Retinal pigment epithelial cell (primary cell): ENCODE results near the gene SPEM2.

Source experiments
- DNase-seq: peaks from one replicate; pipeline ENCODE4 v3.0.0-alpha.2; 2010; ENCODE audit warnings: low read depth
- H3K4me3 ChIP-seq: 2 replicates; pipeline ENCODE4 v1.5.1; 2011; ENCODE audit warnings: mild to moderate bottlenecking, low read length, control low read depth, moderate library complexity
- CTCF ChIP-seq: conservative IDR thresholded peaks from 2 replicates; pipeline ENCODE4 v1.5.1; 2011; ENCODE audit warnings: low read depth, low read length, control low read depth, inconsistent platforms

Gene SPEM2

GRCh38 chr17:7425316-7425715, at the start of gene SPEM2:
Gene SPEM2 (plus strand): TSS chr17:7425616. CDS start chr17:7425689, 73 bp downstream.
- no peak within 1 kb of the TSS for H3K4me3 ChIP-seq
- TF ChIP-seq CTCF = no peak
- no peak for DNase-seq

GRCh38 chr17:7379134-7379533, 46.3 kb upstream of the SPEM2 start:
- no peak overlapping the region for H3K4me3 ChIP-seq
- no peak for TF ChIP-seq CTCF
- no peak for DNase-seq

- TF ChIP-seq CTCF = no peak
- DNase-seq = peak; percentile 63
- H3K4me3 ChIP-seq = peak overlapping the region; percentile 48
Observed at GRCh38 chr17:7380321-7380720, 45.1 kb upstream of the SPEM2 start.

- TF ChIP-seq CTCF = no peak
- no peak for DNase-seq
- H3K4me3 ChIP-seq = peak within 1 kb of the TSS; percentile 48
Observed at GRCh38 chr17:7380855-7381683, 44.3 kb upstream of the SPEM2 start, which contains the start of gene TNK1. Gene TNK1 (plus strand): TSS chr17:7381089. CDS start chr17:7382927, 1,838 bp downstream.

GRCh38 chr17:7382901-7383300, 42.5 kb upstream of the SPEM2 start:
- no peak for DNase-seq
- no peak overlapping the region for H3K4me3 ChIP-seq
- TF ChIP-seq CTCF = no peak

GRCh38 chr17:7383371-7383741, 42.1 kb upstream of the SPEM2 start:
- H3K4me3 ChIP-seq = no peak overlapping the region
- TF ChIP-seq CTCF = no peak
- DNase-seq = no peak

- no peak for TF ChIP-seq CTCF
- DNase-seq = no peak
- H3K4me3 ChIP-seq = peak overlapping the region; percentile 37
Observed at GRCh38 chr17:7383742-7384488, 41.5 kb upstream of the SPEM2 start.
